ENCODE measurements around the gene MYORG.
"Not testable (repeated sequence)": the region's sequence is repeated elsewhere in the genome, so short reads cannot be mapped to it uniquely, and the experiment has no call there.

Gene MYORG

DNA sequence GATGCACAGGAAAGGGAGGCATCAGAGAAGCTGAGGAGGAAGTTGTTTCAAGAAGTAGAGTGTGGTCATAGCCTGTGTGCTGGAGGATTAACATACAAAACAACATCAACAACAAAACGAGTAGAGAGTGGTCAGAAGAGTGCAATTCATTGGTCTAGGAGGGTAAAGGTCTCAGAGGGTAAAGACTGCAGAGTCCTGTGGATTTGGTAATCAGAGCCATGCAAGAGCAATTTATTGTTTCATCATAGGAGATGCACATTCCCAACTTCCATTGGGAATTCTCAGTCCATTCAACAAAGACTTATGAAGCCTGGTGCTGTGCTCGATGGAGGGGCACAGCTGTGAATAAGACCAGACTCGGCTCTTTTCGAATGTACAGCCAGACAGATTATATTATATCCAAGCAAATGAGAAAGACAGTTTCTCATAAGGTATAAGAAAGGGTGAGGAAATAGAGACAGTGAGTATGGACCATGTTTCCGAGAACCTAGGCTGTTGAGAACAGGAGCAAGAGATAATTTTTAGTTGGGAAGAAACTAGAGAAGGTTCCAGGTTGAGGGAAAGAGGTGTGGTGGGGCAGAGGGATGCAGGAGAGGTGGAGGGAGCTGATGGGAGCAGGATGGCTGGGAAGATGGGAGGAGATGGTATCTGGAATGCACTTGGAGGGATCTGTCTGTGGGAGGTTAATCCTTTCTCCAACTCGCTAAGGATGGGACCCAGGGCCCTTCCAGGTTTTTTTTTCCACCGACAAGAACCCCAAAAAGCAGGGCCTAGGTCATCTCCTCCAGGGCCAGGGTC is 7.9 kb upstream of the MYORG start:
- no peak for DNase-seq

DNA sequence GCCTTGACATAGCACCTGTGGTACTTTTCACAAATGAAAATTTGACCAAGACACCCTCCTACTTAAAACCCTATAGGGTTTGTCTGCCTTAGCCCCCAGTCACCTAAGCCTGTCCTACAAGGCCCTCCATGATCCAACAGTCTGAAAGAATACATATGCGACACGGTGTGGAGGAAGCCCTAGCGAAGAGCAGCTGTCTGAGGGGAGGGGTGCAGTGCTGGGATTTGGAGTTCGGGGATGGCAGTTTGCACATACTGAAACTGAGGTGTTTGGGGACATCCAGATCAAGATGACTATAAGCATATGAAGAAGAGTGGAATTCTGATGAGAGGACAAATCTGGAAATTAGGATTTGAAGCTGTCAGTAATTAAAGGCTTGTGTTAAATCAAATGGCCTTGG is 7.2 kb upstream of the MYORG start:
- DNase-seq, result no peak

DNA sequence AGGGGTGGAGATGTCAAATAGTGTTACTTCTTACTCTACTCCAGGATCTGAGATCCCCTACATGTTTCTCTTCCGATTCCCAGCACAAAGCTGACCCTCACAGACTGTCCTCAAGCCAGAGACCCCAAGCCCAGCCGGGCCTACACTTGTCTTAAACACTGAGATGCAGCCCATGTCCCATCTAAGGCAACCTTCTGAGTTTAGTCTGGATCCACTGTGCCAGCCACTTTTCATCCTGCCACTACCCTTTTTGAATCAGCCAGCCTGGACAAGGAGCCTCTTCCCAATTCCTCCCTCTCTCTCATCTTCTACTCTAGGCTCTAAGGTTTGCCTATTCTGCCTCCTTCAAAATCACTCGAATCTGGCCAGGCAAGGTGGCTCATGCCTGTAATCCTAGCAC is 6.2 kb upstream of the MYORG start:
- DNase-seq, result no peak

DNA sequence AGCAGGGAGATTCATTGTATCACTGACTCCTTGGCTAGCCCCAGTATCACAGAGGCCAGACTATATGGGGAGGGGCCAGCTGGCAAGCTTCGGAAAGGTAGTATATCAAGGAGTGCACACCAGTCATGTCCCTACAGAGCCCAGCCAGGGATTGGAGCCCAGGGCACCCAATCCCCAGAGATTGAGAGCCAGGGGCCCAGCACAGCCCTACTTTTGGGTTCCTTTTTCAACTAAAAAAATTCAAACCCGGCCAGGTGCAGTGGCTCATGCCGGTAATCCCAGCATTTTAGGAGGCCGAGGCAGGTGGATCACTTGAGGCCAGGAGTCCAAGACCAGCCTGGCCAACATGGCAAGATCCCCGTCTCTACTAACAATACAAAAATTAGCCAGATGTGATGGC is 5.4 kb upstream of the MYORG start:
- no peak for DNase-seq

DNA sequence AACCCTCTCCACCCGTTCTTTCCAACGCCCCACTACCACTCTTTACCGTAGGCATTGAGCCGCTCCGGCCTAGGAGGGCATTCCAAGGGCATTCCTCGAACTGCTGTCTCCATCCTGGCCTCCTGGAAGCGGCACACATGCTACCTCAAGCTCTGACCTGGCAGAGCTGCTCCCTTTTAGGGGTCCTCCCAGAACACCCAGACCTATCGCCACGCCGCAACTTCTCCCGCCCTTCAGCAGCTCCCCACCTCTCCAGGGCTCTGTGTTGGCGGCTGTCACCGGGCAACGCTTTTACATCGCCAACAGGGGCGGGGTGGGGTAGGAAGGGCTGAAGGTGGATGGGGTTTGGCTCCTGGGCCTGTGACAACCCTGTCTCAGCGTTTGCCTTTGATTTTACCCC is 4.6 kb upstream of the MYORG start:
- DNase-seq, result no peak

DNA sequence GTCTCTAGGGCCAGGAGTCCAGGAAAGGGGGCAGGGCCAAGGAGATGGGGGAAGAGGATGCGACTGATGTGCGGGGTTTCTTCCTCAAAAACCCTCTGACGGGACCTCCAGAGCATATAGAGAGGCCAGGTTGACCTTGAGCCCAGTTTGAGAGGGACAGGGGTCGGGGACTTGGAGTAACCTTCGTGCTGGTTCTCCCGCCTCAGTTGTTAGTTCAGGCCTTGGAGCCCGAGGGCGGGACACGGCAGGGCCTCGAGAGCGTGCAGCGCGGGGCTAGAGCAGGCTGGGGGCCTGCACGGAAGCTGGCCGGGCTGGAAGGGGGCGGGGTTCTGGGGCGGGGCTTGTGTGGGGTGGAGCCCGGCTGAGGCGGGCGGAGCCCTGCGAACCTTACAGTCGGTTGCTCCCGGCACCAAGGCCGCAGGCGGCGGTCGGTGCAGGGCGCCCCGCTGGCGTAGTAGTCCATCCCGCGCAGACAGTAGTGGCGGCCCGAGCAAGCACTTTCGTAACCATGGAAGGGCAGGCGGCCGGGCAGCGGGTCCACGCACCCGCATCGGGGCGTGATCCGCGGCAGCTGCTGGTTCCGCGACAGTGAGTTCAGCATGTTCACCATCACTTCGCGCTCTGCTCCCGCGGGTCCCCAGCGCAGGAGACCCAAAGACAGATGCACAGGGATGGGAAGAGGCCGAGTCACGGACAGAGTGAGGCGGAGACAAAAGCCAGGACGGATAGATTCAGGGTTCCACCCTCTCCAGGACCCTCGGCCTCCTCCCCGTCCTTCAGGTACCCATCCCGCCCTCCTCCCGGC is 4.0 kb upstream of the MYORG start:
- DNase-seq, result peak; percentile 83

DNA sequence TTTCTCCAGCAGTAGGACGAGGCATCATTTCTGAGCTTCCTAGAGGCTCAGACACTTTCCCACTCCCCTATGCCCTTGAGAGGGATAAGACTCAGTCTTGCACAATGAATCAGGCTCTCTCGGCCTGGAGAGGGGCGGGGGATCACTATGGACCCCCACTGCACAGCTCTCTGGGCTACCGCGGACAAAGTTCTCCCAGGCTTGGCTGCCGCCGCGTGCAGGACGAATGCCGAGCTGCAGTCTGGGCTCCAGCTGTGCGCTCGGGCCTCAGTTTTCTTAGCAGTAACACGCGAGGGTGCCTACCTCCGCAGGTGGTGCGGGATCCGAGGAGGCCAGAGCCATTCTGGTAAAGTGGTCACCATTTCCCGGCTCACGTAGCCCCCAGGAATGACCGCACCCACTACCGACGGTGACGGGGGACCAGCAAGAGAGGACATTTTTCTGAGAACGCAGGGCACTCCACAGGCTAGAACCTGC is 3.4 kb upstream of the MYORG start:
- DNase-seq, result peak; percentile 34

DNA sequence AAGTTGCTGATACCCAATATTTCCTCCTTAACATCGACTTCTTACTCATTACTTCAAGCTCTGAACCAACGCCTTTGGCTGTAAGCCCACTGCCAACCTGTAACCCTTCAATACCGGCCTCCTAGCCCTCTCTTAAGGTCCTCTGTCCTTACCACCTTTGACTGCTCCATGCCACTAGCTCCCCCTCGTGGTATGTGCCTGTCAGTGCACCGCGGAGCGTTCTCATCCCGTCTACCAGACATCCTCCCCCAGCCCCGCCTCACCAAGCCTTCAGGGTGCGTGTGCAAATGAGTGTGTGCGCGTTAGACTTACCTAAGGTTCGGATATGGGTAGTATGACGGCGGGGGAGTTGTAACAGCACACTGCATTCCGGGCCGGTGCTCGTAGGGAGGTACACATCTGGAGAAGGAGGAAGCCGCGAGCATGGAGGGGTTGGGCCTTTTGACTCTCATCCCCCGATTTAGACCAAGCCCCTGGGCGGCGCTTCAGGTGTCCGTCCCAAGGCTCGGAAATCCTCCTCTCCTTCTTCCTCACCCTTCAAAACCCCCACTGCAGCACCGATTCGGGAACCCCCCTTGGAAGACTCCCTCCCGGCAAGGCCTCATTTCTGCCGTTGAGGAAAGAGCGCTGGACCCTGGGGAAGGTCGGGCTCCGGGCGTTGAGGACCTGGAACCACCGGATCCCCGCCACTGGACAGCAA is 2.8 kb upstream of the MYORG start:
- peak; percentile 93 for DNase-seq

DNA sequence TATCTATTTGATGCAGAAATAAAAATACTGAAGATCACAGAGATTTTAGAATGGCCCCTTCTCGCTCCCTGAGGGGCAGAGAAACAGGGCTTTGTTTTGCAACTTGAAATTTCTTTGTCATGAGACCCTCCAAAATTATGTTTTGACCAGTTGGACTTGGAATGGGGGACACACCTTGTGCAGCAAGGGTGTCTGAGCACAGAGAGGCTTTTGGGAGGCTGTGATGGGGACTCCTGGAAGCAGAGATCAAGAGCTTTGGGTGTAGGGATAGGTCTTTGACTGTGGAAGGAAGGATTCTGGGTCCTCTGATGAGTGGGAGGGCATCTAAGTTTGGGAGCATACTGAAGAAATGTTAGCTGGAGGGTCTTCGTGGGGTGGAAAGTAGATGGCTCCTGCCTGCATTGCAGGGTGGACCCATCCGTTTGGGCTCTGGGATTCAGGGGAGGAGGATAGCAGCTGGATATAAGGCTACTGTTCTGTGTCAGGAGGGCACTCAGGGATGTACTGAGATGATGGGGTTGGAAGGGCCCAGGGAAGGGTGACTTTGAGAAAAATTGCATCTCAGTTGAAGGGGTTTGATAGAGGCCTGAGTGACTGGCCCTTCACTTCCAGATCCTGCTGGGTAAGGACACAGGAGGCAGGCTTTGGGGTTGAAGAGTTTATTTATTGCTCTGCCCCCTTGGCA is 1.8 kb upstream of the MYORG start:
- DNase-seq, result no peak

DNA sequence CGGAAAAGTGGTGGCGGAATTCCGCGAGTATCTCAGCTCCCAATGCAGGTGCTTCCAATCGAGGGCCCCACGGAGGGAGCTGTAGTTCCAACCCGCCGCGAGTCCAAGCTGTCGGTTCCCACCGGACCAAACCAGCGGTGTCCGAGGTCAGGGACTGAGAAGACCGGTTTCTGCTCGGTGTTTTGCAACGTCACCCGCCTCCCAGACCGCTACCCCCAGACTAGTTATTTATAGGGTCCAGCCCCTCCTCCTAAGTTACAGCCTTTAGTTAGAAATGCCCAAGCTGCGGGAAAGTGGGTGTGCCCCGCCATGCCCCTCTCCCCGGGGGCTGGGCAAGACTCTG is 677 bp upstream of the MYORG start:
- no peak for DNase-seq

DNA sequence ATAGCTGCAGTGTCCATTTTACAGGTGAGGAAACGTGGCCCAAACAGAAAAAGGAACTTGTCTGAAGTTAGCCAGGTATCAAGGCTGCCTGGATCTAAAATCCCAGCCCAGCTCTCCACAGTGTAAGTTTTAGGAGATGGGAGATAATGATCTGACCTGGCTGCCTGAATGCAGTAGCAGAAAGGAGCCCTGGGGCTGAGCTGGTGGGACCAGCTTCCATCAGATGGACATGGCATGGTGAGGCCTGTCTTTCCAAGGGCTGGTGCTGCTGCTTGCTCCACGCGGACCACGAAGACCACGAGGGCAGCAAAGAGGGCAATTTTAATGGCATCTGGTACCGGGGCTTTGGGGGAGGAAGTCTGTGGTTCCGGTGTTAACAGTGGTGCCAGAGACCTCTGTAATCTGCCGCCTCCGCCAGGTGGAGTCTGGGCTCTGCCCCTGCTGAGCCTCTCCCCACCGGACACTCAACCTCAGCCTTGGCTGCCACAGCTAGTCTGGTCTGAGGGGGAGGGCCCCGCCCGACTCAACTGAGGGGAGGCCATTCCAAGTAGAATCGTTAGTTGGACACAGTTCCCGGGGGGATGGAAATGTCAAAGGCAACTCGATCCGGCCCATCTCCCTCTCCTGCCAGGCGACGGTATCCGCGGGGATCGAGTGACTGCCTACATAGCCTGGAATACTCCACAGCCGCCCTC is 650 bp downstream of the MYORG start:
- peak; percentile 53 for DNase-seq

DNA sequence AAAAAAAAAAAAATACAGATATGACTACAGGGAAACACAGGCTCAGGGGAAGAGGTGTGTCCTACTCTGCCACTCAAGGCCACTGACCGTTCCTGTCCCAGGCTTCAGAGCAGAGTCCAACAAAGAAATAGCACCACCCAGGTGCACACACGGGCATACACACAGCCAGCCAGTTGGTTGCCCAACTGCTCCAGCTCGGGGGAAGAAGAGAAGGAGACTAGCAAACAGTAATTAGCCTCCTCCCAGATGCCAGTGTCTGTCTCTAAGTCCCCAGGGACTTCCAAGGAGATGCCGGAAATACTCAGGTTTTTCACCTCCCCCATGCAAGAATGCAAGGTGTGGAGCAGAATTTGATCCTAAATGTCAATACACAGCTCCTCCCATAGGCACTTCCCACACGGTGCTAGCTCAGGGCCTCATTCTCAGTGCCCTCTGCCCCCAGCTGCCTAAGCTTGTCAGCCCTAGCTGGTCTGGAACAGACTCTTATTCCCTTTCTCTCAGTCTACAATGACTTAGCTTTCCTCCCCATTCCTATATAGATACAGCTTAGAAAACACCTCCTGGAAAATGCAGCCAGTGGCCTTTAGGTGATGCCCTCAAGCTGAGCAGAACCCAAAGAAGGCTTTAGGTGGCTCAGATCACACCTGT is 1.7 kb downstream of the MYORG start:
- DNase-seq, result no peak

DNA sequence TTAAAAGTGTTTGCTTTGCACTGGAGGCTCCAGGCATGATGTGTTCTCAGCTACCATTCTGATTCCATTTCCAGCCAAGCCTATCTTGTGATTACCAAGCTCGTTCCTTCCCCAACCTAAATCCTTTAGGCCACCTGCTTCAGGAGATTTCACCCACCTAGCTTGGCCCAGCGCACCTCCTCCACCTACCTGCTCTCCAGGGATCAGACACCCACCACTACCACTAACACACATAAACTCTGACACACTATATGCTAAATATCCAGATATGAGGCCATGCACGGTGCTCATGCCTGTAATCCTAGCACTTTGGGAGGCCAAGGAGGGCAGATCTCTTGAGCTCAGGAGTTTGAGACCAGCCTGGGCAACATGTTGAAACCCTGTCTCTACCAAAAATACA is 2.4 kb downstream of the MYORG start:
- no peak for DNase-seq

DNA sequence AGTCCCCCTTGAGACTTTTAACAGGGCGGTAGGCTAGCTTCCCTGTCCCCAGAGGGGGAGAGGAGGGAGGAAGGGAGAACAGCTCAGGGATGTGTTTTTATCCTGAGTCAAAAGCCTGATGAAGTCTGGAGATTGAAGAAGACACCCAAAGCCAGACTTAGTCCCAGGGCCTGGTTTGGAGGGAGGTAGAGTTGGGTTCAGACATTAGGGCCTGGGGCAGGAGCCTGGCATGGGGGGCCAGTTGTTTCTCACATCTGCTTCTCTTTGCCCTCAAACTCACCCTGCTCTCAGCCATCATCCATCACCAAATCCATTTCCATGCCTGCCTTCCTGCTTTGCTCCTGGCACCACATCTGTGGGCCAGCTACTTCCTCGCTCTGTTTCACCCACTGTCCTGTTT is 2.9 kb downstream of the MYORG start:
- no peak for DNase-seq

DNA sequence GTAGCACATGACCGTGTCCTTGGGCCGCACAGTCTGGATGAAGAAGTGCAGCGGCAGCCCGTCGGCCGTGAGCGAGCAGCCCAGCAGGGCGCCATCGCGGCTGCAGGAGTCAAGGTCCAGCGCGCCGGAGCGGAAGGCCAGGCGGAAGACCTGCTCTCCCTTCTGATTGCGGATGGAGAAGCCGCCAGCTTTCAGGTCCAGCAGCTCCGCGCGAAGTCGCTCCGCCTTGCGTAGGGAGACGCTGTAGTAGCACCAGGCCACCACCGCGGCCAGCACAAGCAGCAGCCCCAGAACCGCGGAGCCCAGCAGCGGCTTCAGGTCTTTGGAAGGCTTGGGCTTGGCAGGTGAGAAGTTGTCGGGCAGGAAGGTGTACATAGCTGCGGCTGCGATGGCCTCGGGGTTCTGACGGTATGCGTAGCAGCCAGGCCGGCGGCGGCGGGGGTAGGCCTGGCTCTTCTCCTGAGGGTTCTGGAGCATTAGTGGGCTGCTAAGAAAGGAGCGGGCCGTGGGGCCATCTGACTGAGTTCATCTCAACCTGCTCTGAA is 4.2 kb downstream of the MYORG start:
- DNase-seq, result no peak

DNA sequence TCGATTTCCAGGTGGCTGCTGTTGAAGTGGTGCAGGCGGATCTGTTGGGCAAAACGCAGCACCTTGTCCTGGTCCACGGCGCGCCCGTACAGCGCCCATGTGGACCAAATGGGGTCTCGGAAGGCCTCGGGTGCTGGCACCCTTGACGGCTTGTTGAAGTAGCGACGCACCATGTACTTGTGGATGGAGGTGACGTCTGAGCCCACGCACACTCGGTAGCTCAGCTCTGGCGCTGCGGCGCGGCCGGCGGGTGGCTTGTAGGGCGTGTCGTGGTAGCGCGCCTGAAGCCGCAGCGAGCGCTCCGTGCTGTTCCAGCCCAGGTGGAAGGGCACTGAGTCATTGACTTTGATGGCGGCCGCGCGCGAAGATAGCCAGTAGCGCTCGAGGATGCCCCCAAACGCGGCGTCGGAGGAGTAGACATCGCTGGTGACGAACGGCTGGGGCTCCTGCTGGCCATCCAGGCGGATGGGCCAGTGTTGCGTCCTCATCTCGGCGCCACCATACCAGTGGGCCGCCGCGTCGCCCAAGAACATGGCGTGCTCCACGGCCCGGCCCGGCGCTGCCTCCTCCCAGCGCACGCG is 4.7 kb downstream of the MYORG start:
- no peak for DNase-seq

DNA sequence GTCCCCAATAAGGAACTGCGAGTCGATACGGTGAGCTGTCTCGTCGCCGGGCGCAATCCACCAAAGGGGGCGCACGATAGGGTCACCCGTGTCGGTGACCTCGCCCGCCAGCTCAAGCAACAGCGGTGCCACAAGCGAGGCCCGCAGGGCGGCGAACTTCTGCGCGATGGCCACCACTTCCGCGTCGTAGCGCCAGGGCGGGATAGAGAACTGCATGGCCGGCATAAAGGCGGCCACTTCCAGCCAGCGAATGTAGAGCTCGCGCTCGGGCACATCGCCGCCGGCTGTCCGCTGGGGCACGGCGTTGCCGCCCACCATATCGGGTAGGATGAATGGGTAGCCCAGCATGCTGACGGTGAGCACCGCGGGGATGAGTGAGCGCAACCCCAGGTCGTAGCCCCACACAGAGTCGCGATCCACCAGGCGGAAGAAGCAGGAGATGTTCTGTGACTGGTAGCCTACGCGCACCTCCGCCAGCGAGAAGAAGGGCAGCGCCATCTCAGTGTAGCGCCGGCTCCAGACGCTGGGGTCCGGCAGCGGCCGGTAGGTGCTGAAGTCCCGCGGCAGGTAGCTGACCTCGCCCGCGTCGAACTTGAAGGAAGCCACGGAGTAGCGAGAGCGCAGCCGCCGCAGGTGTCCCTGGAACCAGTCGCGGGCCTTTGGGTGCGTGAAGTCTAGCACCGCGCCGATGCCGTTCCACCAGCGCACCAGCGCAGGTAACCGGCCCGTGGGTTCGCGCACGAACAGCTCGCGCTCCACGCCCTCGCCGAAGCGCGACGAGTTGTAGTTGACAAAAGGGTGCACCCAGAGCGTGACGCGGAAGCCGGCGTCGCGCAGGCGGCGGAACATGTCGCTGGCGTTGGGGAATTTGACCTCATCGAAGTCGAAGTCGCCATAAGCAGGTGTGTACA is 5.5 kb downstream of the MYORG start:
- DNase-seq, result no peak

DNA sequence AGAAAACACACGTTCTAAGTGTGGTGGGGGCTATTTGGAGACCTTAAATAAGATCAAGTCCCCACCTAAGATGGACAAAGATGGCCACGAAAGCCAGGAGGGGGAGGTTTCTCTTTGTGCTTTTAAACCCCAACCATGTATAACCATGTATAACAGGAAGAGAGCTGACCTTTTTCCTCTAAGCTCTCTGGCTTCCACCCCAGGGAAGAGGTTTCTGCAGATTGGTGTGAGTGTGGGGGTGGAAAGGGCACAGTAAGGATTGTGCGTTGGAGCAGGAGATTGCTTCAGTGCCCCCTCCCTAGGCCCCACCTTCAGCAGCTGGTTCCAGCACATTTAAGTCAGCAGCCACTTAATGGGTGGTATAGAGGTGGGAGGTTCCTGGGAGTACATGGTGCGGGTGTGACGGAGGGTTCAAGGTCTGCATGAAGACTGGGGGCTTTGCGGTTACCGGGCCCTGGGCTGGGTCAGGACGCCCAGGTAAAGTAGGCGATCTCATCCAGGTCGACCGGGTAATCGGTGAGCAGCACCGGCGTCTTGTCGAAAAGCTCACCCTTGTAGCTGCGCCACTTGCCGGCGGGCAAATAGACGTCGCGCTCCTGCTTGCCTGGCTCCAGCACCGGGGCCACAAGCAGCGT is 6.2 kb downstream of the MYORG start:
- no peak for DNase-seq

DNA sequence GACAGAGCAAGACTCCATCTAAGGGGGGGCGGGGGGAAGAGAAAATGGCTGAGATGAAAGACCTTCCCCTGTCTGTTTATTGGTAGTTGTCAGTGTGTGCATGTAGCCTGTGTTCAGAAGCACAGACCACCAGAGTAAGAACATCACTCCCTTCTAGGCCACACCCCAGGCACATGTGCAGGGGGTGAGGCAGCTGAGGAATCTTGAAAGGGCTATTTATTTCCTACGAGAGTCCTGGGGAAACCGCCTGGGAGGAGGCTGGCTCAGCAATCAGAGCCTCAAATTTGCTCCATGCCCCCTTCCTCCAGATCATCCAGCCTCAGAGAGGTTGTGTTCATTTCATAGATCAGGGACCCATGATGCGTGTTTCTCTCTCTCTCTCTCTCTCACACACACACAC is 7.1 kb downstream of the MYORG start:
- no peak for DNase-seq

DNA sequence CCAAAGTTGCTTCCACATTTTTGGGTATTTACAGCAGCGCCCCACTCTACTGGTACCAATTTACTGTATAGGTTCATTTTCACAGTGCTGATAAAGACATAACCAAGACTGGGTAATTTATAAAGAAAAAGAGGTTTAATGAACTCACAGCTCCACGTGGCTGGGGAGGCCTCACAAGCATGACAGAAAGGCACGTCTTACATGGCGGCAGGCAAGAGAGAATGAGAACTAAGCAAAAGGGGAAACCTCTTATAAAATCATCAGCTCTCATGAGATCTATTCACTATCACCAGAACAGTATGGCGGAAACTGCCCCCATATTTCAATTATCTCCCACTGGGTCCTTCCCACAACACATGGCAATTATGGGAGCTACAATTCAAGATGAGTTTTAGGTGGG is 7.9 kb downstream of the MYORG start:
- not testable (repeated sequence) for DNase-seq
